ENCODE measurements around the gene ZNF865.

- TF ChIP-seq YY1 (IDR thresholded peaks at IDR 0.05; ENCODE audit: insufficient read depth, insufficient read length): no peak
- no peak for TF ChIP-seq SUZ12 (IDR thresholded peaks at IDR 0.05; ENCODE audit: extremely low read depth, insufficient read depth, insufficient read length)
- no peak for TF ChIP-seq ZNF274 (IDR thresholded peaks at IDR 0.05; ENCODE audit: low read depth, low read length)
Observed at GRCh38 chr19:55648585-55649267, 43.3 kb downstream of the ZNF865 start.

Data from NT2/D1 (cell line).